ENCODE results near the gene FGB. TPM values are rescaled to one million over a fixed set of nuclear protein-coding genes. Genes with fewer than 3 reads are reported as not detected.

The FGB gene
- total and polyA plus RNA-seq, 2 donors (not counting 3 experiments of a cell fraction or from before 2014, with no cell fraction given), result not detected

DNA sequence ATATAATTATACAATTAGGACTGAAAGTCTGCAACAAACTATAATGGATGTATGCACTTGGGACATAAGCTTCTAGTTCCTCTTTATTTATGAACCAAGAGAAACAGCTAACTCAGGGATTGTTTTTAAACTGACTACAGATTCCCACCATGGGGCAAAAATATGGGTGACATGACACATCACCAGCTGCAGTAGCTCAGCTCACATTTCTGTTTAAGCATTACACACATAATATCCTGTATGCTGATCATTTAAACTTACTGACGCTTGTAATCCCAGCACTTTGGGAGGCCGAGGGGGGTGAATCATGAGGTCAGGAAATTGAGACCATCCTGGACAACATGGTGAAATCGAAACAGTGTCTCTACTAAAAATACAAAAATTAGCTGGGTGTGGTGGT, 11.5 kb downstream of the FGB start:
- TF ChIP-seq POLR2AphosphoS5 (IDR thresholded peaks at IDR 0.05; ENCODE audit: insufficient read depth, low read depth, low read length) (no peak), POLR2A (IDR thresholded peaks at IDR 0.05; ENCODE audit: low read depth, low read length) (no peak), EZH2 (IDR thresholded peaks at IDR 0.05; ENCODE audit: borderline replicate concordance, low read depth, low read length, severe bottlenecking) (no peak), JUN (IDR thresholded peaks at IDR 0.05; ENCODE audit: borderline replicate concordance, insufficient read depth, insufficient read length, low read depth) (no peak), GATA2 (IDR thresholded peaks at IDR 0.05; ENCODE audit: insufficient read depth, insufficient read length, low read depth, low read length) (no peak), MYC (IDR thresholded peaks at IDR 0.05; ENCODE audit: low read depth, low read length) (no peak), FOS (IDR thresholded peaks at IDR 0.05; ENCODE audit: borderline replicate concordance, insufficient read depth, low read length) (no peak)
- TF ChIP-seq, protein P1, sequence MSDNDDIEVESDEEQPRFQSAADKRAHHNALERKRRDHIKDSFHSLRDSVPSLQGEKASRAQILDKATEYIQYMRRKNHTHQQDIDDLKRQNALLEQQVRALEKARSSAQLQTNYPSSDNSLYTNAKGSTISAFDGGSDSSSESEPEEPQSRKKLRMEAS (IDR thresholded peaks at IDR 0.05; ENCODE audit: insufficient read depth, insufficient read length), result no peak
- TF ChIP-seq, protein P2, sequence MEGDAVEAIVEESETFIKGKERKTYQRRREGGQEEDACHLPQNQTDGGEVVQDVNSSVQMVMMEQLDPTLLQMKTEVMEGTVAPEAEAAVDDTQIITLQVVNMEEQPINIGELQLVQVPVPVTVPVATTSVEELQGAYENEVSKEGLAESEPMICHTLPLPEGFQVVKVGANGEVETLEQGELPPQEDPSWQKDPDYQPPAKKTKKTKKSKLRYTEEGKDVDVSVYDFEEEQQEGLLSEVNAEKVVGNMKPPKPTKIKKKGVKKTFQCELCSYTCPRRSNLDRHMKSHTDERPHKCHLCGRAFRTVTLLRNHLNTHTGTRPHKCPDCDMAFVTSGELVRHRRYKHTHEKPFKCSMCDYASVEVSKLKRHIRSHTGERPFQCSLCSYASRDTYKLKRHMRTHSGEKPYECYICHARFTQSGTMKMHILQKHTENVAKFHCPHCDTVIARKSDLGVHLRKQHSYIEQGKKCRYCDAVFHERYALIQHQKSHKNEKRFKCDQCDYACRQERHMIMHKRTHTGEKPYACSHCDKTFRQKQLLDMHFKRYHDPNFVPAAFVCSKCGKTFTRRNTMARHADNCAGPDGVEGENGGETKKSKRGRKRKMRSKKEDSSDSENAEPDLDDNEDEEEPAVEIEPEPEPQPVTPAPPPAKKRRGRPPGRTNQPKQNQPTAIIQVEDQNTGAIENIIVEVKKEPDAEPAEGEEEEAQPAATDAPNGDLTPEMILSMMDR (IDR thresholded peaks at IDR 0.05; ENCODE audit: extremely low read depth in 1 of 2, insufficient read depth in 1 of 2, low read depth in 1 of 2, low read length in 2 of 2), result no peak
- no peak for DNase-seq (ENCODE audit: low read depth, low spot score)
- Histone ChIP-seq H3K9me1 (replicated peaks; ENCODE audit: control insufficient read depth, extremely low read depth, insufficient read depth, low read length) (no peaks in the 10 kb centered on the region), H3K27ac (ENCODE audit: insufficient read depth, low read depth, low read length) (no peak overlapping the region), H3K4me2 (ENCODE audit: insufficient read depth, low read length) (no peak overlapping the region), H3K9ac (replicated peaks; ENCODE audit: extremely low read depth, insufficient read depth, low read length) (no peak overlapping the region), H3K9me3 (replicated peaks; ENCODE audit: control insufficient read depth, insufficient read depth, low read length) (no peaks in the 10 kb centered on the region), H4K20me1 (replicated peaks; ENCODE audit: control insufficient read depth, extremely low read depth, insufficient read depth, low read length) (no peaks in the 10 kb centered on the region), H3K27me3 (ENCODE audit: control insufficient read depth in 2 of 2, insufficient read depth in 2 of 2, low read length in 2 of 2) (no peaks in the 10 kb centered on the region), H3K36me3 (ENCODE audit: control insufficient read depth in 2 of 2, extremely low read depth in 1 of 2, insufficient read depth in 2 of 2, low read length in 2 of 2) (no peaks in the 10 kb centered on the region), H3K4me1 (ENCODE audit: control insufficient read depth, extremely low read depth, insufficient read depth, low read length) (no peaks in the 10 kb centered on the region), H2AFZ (ENCODE audit: low read depth, low read length) (no peak overlapping the region), H3K4me3 (replicated peaks in 1 of 3; ENCODE audit: insufficient read depth in 1 of 3, low read depth in 1 of 3, low read length in 3 of 3) (no peak overlapping the region), H3K79me2 (ENCODE audit: control insufficient read depth, insufficient read depth, low read length) (no peaks in the 10 kb centered on the region)
- no TSS peak for BruUV-seq (replicated peaks)
- CTCF ChIA-PET, result interaction anchor here (1.8 to 2.6 kb wide), 2 partner anchors 15 to 44 kb away, joined by 6 to 12 read pairs; no protein-coding TSS in a partner anchor
- FAIRE-seq, result no peak
- dilution Hi-C loops (cut with MboI; ENCODE audit: extremely low pct_ligation_motif_present, low sequenced_read_pairs) (no loop called here), intact Hi-C loops (cut with micrococcal nuclease) (no loop called here)
- POLR2A ChIA-PET, result no interaction called here

Data from endothelial cell of umbilical vein (primary cell).